Stimulated activated CD8-positive, alpha-beta memory T cell treated with anti-CD3 and anti-CD28 coated beads, Interleukin-7, amount 100 ng/mL, for 4 hours (primary cell): Measurements from ENCODE around the gene NPHP3.
"Not testable (repeated sequence)": the region's sequence is repeated elsewhere in the genome, so short reads cannot be mapped to it uniquely, and the experiment has no call there.

Experiments
- DNase-seq, 2 donors: peaks; one replicate each; pipeline ENCODE4 v3.0.0-alpha.2; 2020; ENCODE audit warnings: low read depth in 2 of 2

NPHP3 gene, protein sequence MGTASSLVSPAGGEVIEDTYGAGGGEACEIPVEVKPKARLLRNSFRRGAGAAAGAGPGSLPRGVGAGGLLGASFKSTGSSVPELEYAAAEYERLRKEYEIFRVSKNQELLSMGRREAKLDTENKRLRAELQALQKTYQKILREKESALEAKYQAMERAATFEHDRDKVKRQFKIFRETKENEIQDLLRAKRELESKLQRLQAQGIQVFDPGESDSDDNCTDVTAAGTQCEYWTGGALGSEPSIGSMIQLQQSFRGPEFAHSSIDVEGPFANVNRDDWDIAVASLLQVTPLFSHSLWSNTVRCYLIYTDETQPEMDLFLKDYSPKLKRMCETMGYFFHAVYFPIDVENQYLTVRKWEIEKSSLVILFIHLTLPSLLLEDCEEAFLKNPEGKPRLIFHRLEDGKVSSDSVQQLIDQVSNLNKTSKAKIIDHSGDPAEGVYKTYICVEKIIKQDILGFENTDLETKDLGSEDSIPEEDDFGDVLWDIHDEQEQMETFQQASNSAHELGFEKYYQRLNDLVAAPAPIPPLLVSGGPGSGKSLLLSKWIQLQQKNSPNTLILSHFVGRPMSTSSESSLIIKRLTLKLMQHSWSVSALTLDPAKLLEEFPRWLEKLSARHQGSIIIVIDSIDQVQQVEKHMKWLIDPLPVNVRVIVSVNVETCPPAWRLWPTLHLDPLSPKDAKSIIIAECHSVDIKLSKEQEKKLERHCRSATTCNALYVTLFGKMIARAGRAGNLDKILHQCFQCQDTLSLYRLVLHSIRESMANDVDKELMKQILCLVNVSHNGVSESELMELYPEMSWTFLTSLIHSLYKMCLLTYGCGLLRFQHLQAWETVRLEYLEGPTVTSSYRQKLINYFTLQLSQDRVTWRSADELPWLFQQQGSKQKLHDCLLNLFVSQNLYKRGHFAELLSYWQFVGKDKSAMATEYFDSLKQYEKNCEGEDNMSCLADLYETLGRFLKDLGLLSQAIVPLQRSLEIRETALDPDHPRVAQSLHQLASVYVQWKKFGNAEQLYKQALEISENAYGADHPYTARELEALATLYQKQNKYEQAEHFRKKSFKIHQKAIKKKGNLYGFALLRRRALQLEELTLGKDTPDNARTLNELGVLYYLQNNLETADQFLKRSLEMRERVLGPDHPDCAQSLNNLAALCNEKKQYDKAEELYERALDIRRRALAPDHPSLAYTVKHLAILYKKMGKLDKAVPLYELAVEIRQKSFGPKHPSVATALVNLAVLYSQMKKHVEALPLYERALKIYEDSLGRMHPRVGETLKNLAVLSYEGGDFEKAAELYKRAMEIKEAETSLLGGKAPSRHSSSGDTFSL (N-terminal part only)

DNA sequence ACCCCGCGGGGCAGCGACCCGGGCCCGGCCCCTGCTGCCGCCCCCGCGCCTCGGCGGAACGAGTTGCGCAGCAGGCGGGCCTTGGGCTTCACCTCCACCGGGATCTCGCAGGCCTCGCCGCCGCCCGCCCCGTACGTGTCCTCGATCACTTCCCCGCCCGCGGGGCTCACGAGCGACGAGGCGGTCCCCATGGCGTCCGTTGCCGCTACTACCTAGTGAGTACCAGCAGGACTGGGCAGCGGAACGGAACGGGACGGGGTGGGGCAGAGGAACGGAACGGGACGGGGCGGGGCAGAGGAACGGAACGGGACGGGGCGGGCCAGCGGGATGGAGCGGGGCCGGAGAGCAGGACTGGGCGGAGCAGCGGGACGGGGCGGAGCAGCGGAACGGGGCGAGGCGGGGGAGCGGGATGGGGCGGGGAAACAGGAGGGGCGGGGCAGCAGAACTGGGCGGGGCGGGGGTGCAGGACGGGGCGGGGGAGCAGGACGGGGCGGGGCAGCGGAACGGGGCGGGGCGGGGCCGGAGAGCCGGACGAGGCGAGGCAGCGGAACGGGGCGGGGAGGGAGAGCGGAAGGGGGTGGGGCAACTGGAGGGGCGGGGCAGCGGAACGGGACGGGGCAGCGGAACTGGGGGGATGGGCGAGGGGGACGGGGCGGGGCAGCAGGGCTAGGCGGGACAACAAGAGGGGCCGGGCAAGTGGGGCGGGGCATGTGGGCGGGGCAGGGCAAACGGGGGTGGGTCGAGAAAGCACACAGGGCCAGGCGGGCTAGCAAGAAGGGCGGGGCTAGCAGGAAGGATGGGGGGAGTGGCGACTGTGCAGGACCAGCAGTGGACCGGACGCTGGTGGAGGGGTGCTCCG is at the start of gene NPHP3:
TSS of gene NPHP3 (minus strand) at position 245 of the 859 bp plus-strand sequence. CDS start at position 191, 54 bp downstream.
- DNase-seq = peak; percentile 95 to 98

DNA sequence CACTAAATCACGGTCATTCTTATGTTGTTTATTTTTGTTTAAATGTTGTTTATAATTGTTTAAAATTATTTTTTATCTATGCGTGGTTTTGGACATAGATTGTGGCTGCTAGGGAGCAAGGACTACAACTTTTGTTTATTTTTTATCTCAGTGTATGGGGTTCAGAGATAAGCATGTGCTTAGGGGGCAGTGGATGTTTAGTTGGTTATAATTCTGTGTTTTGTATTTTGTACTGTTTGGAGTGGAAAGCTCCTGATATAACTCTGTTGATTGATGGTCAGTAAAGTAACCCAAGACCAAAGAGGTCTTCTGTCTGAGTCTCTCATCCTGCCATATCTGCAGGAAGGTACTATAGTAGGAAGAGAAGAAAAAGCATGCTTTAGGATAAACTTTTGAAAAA is 36.5 kb upstream of the NPHP3 start:
- no peak for DNase-seq

DNA sequence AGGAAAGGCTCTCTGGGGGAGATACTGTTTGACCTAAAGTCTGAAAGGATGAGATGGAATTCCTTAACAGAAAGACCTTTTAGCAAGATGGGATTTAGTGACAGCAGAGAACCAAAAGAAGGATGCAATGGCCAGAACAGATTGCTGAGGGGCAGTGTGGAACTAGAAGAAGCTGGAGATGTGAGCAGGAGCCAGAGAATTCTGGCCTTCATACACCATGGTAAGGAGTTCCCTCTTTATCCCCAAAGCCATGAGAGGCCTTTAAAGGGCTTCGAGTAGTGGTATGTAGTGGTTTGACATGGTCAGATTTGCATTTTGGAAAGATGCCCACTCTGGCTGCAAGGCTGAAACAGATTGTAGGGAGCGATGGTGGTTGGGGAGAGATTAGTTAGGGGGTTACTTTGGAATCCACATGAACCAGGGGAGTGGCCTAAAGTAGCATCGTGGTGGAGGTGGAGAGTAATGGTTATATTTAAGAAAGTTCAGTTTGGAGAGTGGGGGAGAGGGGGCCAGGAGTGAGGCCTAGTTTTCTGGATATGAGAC is 34.0 kb upstream of the NPHP3 start:
- no peak for DNase-seq

DNA sequence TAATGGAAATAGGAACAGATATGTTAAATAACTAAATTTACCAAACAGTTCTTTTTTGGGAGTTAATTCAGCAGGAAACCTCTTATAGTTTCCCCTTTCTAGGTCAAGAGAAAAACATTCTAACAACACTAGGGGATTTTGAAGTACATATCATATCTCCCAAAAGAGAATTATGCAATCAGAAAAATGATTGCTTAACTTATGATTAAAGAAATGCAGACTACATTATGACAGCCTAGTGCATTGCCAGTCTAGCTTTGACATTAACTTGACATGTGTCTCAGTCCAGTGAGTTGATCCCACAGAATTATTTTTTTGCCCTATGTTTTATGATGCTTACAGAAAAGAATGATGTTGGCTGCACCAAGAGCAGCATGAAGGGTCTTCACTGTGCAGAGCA is 31.7 kb upstream of the NPHP3 start:
- DNase-seq = no peak

DNA sequence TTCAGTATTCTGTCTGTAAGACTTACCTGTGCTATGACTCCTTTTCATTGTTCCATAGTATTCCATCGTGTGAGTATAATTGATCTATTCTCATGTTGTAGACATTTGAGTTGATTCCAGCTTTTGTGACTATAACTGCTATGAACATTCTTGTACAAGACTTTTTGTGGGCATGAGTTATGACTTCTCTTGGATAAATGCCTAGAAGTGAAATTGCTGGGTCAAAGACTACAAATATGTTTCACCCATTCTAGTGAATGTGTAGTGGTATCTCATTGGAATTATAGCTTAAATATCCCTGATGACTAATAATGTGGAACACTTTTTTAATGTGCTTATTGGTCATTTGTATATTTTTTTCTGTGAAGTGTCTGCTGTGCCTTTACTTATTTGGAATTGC is 27.6 kb upstream of the NPHP3 start:
- DNase-seq = no peak

DNA sequence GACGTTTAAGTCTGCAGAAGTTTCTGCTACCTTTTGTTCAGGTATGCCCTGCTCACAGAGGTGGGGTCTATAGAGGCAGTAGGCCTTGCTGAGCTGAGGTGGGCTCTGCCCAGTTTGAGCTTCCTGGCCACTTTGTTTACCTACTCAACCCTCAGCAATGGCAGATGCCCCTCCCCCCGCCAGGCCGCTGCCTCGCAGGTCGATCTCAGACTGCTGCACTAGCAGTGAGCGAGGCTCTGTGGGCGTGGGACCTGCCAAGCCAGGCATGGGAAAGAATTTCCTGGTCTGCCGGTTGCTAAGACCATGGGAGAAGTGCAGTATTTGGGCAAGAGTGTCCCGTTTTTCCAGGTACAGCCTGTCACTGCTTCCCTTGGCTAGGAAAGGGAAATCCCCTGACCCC is 24.5 kb upstream of the NPHP3 start:
- DNase-seq = not testable (repeated sequence)

DNA sequence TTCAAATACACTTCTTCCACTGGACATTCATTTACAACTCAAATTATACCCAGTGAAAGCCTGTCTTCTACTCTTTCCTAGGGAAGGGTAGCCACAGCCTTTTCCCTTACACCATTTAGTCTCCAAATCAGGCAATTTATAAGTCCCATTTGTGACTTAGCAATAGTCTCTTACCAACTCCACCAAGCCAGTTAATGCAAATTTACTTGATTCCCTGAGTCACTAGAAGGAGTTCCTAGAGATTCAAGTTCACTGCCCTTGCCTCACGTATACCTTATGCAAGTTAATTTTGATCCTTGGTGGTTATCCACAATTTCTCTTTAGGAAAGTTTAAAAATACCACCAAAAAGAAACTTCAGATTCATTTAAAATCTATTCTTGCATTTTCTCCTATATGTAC is 16.1 kb upstream of the NPHP3 start:
- DNase-seq = no peak

DNA sequence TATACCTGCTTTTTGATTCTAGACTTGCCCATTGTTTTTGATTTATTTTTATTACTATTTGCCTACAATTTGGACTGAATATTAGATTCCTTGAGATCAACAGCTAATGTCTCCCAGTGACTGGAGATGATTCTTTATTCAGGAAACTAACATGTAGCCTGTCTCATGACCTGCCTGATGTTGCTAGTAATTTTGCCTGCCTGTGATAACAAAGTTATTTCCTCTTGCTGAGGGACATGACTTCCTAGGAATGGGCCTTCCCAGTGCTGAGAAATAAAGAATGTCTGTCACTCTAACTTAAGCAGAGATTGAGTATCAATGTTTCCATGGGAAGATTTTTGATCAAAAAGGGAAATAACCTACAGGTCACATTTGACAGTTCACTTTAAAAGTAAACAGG is 13.4 kb upstream of the NPHP3 start:
- no peak for DNase-seq

DNA sequence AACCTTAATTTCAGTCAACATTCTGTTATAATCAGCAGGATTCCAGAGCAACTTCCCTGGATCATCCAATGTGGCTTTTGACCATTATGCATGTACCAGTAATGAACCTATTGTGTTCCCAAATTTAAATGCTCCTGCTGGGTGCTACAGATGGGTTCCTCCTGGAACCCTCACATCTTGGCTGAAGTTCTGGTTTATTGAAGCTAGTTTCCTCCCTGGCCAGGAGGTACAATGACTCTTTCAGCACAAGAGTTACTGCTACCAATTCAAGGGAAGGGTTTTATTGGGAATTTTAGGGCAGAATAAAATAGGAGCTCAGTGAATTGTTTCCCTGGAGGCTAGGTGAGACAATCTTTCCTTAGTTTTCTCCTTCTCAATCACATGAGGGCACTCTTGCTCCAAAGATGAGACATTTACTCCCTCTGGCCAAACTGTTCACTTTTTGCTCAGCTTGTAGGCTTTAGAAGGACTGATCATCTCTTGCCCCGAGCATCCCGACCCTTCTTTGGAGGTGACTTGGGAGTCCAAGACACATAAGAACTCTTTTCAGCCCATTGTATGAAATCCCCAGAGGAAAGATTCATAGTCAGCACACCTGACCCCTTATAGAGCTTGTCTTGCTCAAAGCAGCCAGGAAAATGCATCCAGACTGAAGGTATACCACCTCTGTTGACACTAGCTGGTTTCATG is 8.8 kb upstream of the NPHP3 start:
- DNase-seq = no peak

DNA sequence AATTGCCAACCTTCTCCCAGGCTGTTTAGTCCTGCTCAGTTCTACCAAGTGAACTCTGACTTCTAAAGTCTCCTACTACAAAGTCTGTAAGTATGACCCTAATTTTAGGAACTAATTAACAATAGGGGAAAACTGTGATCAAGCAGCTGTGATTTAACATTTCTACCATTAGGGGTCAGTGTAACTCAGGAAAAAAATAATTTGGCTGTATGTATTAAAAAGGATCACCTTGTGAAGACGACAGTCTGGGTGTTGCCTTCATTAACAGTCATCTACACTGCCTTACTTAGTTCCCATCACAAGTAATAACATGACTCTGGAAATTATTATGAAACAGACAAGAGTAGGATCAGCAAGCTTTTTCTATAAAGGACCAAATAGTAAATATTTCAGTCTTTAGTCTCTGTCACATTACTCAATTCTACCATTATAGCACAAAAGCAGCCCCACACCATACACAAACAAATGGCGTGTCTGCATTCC is 4.2 kb upstream of the NPHP3 start:
- DNase-seq = no peak

DNA sequence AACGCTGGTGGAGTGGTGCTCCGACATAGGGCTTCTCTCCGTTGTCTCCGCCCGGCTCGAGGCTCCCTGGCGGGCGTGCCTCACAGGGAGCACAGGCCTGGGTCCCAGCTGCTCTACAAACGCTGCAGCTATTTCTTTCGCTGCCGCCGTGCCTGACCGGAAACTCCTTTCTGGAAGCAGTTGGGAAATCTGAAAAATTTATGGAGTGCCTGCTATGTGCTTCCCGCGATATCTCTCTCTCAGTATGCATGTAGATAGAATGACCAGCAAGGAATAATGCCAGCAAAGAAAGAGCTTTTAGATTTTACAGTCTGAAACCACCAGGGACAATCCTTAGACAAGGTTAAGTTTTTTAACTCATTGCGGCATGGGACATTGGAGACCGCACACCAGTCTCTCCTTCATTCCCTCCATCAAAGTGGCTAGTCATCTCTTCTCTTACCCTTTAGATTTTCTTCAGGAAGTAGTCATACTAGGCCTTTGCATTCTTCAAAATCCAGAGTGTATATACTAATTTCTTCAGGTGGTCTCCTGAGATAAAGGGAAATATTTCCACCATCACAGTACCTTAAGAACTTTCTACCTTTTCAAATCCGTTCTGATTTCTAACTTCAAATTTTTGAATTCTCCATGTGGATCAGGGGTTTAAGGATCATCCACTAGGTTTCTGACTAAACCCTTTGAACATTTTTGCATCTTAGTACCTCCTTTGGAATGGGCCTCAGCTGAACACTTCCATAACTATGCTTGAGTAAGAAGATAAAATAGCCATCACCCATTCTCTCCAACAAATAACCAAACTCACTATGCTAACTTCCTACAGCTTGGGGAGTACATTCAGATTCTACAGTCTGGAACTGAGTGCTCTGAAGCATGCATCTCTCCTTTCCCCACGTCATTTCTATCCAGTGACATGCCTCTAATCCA is 1.1 kb upstream of the NPHP3 start:
- DNase-seq = no peak

DNA sequence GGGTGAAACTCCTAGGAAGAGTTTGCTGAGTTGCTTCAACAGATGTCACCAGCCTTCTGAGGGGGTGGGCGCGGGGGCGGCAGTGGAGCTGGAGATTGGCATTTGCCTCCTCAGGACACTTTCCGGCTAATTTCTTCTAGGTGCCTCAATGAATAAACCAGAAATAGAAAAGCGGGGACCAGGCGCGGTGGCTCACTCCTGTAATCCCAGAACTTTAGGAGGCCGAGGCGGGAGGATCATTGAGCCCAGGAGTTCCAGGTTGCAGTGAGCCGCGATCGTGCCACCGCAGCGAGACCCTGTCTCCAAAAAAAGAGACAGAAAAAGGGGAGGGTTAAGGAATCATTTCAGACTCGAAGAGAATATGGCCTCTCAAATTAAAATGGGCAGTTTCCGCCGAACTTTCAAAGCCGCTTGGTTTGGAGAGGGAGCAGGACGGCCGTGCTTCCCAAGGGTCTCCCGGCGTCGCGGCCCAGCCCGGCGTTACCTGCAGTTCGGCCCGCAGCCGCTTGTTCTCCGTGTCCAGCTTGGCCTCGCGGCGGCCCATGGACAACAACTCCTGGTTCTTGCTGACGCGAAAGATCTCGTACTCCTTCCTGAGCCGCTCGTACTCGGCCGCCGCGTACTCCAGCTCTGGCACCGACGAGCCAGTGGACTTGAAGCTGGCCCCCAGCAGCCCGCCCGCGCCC is 587 bp downstream of the NPHP3 start:
- peak in 1 of 2 donors; percentile 1 for DNase-seq

DNA sequence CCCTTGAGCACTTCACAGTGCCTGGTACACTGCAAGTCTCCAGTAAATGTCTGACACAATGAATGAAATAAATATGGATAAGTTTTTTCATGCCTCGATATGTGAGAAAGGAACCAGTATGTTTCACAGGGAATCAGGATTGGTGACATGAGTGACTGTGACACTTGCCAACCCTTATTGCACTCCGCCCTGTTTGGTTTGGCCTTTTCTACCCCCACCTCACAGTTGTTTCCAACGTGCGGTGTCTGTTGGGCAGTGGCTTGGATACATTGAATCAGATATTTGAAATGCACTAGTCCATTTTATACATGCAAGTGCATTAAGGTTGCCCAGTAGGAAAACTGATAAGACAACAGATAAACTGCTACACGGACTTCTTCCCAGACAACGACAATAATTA is 2.0 kb downstream of the NPHP3 start:
- DNase-seq = no peak

DNA sequence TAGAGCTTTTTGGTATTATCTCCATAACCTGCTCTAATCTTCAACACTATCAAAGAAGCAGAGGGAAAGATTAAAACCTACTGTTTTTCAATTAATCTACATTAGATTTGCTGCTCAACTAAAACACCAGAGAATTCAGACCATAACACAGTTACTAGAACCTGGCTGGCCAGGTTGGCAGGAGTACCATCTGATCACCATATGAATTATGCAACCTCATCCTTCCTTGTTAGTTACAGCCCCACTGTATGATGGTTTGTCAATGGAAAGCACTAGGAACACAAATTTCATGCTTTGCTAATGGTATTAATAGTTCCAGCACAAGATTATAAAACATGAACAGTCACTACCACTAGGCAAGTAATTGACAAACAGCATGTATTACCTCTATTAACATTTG is 5.8 kb downstream of the NPHP3 start:
- DNase-seq = no peak

DNA sequence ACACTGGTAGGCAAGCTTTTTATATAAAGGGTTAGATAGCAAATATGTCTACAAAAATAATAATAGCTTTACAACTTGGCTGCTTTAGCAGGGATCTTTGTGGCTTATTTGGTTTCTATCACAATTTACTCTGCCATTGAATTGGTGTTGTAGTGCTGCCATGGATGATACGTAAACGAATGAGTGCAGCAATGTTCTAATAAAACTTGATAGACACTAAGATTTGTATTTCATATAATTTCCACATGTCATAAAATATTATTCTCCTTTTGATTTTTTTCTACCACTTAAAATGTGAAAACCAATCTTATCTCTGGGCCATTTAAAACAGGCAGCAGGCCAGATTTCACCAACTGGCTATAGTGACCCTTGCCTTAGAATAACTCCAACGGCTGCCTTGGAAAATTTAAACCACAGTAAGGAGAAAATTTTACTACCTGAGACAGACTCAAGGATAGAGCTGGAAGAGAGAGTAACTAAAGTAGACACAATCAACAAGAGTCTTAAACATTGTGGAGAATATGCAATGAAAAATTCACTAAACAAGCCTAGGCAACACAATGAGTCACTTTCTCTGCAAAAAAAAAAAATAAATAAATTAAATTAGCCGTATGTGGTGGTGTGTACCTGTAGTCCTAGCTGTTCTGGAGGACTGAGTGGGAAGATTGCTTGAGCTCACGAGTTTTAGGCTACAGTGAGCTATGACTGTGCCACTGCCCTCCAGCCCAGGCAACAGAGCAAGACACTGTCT is 8.1 kb downstream of the NPHP3 start:
- no peak for DNase-seq

DNA sequence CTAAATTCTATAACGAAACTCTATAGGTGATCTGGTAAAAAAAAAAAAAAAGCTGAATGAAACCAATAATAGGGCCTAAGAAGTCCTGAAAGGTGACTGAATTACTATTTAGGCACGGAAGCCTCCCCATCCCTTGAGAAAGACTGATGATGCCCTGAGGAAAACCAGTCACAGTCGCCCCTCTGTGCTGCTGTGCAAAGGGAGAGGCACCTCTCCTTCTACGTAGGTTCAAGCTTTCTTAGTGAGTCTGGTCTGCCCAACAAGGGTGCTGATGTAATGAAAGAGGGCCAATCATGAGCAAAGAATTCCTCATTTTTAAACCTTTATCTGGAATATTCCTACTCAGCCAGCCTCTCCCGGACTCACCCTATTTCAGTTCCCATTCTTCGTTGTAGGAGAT is 11.9 kb downstream of the NPHP3 start:
- no peak for DNase-seq

DNA sequence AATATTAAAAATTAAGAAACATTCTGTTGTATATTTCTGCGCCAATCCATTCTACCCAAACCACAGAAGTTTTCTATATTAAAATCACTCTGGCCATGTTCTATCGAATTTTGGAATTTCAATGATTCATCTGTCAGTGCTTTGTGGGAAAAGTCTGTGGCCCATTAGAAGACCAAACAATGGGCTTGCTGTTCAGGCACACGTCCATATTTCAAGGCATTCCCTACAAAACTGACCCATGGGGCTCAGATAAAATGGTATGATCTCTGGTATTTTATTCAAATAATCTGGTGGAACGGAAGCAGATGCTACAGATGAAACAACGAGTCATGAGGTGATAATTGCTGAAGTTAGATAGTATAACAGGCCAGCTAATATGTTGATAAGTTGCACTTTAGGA is 12.4 kb downstream of the NPHP3 start:
- DNase-seq = no peak

DNA sequence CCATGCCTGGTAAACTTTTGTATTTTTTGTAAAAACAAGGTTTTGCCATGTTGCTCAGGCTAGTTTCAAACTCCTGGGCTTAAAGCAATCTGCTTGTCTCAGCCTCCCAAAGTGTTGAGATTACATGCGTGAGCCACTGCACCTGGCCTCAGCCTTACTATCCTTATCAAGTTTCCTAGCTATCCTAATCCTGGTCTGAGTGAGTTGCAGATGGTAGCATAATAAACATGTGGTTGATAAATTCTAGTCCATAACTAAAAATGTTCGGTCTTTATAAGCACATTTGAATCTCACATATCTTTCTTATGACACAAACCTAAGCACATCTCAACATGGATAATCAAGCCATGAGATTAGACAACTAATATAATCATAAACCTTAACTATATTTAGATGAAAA is 18.5 kb downstream of the NPHP3 start:
- no peak for DNase-seq
